GM21723 (cell line): ENCODE measurements around the gene OR1L4.

Source experiments
- ATAC-seq: cut with Tn5 transposase; IDR thresholded peaks from one replicate; pipeline ENCODE4 v1.9.1; 2021; ENCODE audit warnings: mild to moderate bottlenecking, moderate library complexity; ENCODE audit not compliant: unreplicated experiment

The OR1L4 gene

GRCh38 chr9:122723690-122724089 is at the start of gene OR1L4:
Gene OR1L4 (plus strand): TSS chr9:122723990. CDS start chr9:122723990, 0 bp downstream.
- no peak for ATAC-seq

GRCh38 chr9:122684851-122685250 is 38.9 kb upstream of the OR1L4 start:
- no peak for ATAC-seq

DNA sequence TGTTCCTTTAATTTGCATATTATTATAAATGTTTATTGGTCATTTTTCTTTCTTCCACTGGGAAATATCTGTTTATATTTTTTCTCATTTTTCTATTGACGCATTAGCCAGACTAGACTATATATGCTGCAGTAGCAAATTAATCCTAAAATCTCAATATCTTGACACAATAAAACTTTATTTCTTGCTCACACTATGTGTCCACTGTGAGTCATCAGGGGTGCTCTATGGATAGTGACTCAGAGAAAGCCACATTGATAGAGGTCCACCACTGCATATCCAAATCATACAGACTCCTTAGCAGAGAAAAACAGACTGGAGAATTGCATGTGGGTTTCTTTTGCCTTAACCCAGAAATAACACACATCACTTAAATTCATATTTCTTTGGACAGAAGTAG is 28.1 kb upstream of the OR1L4 start:
- ATAC-seq = no peak

DNA sequence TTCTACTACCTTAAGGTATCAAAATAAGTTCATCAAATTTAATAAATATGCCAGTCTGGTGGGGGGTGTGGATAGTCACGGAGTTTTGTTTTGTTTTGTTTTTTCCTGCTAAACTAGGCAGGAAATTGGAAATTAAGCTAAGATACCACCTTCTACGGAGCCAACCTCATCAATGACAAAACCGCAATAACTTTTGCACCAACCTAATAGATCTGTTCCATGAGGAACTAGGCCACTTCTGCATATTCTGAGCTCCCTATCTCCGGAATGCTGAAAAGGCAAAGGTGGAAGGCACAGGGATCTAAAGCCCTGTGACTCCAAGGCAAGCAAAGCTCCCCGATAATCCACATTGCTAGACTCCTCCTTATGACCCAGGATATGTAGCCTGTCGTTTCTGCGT is 5.8 kb upstream of the OR1L4 start:
- no peak for ATAC-seq

DNA sequence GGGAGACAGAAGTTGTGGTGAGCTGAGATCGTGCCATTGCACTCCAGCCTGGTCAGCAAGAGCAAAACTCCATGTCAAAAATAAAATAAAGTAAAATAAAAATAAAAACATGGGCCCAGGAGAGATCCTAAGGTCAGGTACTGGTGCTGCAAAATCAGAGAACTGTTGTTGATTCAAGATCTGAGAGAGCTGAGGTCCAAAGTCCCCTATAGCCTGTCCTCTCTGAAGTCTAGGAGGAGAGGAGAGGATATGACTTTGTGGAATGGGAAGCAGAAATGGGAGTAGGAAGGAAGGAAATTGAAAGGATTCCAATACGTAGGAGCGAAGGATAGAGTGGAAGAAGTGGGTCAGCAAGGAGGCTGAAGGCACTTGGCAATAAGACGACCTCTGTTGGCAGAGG is 4.6 kb upstream of the OR1L4 start:
- no peak for ATAC-seq

DNA sequence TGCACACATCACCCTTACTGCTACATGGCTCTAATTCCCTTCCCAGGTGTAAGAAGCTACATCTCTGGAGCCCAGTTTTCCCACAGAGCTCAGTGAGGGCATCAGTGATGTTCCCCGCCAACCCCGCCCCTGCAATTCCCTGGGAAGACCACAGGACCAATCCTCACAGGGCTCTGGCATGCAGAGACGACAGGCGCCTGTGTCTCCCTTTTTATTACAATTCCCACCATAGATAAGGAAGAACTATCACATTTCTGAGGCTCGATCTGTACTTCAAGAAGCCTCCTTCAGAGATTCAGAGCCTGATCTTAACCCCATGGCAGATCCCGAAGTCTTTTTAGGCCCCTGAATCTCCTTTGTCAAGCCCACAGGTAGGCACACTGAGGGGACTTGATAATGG is 18.2 kb downstream of the OR1L4 start, which contains the start of gene OR1L6:
Gene OR1L6, plus strand, starts transcription at position 301 of the 400 bp plus-strand sequence. CDS start 7,545 bp downstream, outside the sequence.
- ATAC-seq = no peak

- ATAC-seq = no peak
Measured at GRCh38 chr9:122754825-122755224, 31.0 kb downstream of the OR1L4 start.

DNA sequence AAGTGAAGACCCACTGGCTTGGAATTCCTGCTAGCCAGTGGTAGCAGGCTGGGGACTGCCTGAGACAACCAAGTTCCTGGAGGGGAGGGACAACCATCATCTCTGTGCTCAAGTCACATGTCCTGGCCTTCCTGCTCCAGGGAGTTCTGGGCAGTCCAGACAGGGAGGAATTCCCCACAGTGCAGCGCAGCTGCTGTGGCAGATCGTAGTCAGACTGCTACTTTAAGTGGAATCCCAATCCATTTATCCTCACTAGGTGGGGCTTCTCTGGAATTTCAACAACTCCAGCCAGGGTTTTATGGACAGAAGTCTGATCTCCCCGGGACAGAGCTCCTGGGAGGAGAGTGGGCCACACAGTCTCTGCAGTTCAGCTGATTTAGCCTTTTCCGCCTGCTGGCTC is 44.0 kb downstream of the OR1L4 start:
- no peak for ATAC-seq
